Heart left ventricle (tissue), 13 donors: ENCODE measurements around the gene DCUN1D2.

Experiments
- POLR2A ChIP-seq, 2 donors: fragments of 450-650 bp; IDR thresholded peaks; one replicate each; pipeline ENCODE4 v1.6.1; 2017; ENCODE audit warnings: antibody characterized with exemption in 2 of 2, mild to moderate bottlenecking in 2 of 2, moderate library complexity in 2 of 2
- TF ChIP-seq, protein P1 (sequence below), 12 donors: fragments of 200-600 bp; sonication (generic) in 4 of 12; IDR thresholded peaks; one replicate each; pipeline versions ENCODE4 v1.5.0 to v1.8.0; 2018 to 2022; ENCODE audit warnings: antibody characterized with exemption in 12 of 12, mild to moderate bottlenecking in 5 of 12
- donor health status: ischemic (EF 13 %, LVEDD 7.1; RV severe dilation, severe dysfunction).
- donor health status: DM: no; HTN: yes; CAD: no.
- donor health status: DM: no; HTN: no; CAD: no.
- donor health status: ischemic (EF 25% LVEDD 6.9; RV normal size, moderate dysfunction).
- donor health status: ischemic (EF 25% LVEDD 5.7; RV mildly dilated, moderate dysfunction).
- donor health status: ischemic (EF 35%, LVEDD 5.7; RV mildly dilated, moderate dysfunction).
- donor health status: nonischemic (EF 11% LVEDD 7.7; RV severe dilation, severe dysfunction).
- donor health status: DM: yes; HTN: yes; CAD: no.
- donor health status: PGD.
- donor health status: ischemic (EF 29% LVEDD 5.4; RV normal size, mild dysfunction).
- donor health status: nonischemic (EF 23%, LVEDD 6.1; RV moderate dilation, normal function).

- TF ChIP-seq, protein P1, sequence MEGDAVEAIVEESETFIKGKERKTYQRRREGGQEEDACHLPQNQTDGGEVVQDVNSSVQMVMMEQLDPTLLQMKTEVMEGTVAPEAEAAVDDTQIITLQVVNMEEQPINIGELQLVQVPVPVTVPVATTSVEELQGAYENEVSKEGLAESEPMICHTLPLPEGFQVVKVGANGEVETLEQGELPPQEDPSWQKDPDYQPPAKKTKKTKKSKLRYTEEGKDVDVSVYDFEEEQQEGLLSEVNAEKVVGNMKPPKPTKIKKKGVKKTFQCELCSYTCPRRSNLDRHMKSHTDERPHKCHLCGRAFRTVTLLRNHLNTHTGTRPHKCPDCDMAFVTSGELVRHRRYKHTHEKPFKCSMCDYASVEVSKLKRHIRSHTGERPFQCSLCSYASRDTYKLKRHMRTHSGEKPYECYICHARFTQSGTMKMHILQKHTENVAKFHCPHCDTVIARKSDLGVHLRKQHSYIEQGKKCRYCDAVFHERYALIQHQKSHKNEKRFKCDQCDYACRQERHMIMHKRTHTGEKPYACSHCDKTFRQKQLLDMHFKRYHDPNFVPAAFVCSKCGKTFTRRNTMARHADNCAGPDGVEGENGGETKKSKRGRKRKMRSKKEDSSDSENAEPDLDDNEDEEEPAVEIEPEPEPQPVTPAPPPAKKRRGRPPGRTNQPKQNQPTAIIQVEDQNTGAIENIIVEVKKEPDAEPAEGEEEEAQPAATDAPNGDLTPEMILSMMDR (IDR thresholded peaks at IDR 0.05): no peak
- no peak for TF ChIP-seq POLR2A (IDR thresholded peaks at IDR 0.05)
These were observed 46.1 kb upstream of the DCUN1D2 start for GRCh38 chr13:113536461-113537110.
